Esophagus mucosa (tissue), 1 donor: ENCODE results near the gene TMEM72. TPM values are rescaled to one million over a fixed set of nuclear protein-coding genes. Genes with fewer than 3 reads are reported as not detected.

ENCODE experiments used
- ATAC-seq: fragments of 200-7000 bp; cut with Tn5 transposase; one replicate; pipeline ENCODE4 v1.9.1; 2020
- total RNA-seq: library from RNA; stranded (reverse); gene quantifications from one replicate; pipeline ENCODE4 v1.2.4, GENCODE V29; 2023
- donor health status: DM: yes; HTN: yes; CAD: no.

The TMEM72 gene
- total RNA-seq, 1 donor from 2014 or later = not detected

- ATAC-seq = no peak
Observed at GRCh38 chr10:44980309-44981171, 69.4 kb downstream of the TMEM72 start.

DNA sequence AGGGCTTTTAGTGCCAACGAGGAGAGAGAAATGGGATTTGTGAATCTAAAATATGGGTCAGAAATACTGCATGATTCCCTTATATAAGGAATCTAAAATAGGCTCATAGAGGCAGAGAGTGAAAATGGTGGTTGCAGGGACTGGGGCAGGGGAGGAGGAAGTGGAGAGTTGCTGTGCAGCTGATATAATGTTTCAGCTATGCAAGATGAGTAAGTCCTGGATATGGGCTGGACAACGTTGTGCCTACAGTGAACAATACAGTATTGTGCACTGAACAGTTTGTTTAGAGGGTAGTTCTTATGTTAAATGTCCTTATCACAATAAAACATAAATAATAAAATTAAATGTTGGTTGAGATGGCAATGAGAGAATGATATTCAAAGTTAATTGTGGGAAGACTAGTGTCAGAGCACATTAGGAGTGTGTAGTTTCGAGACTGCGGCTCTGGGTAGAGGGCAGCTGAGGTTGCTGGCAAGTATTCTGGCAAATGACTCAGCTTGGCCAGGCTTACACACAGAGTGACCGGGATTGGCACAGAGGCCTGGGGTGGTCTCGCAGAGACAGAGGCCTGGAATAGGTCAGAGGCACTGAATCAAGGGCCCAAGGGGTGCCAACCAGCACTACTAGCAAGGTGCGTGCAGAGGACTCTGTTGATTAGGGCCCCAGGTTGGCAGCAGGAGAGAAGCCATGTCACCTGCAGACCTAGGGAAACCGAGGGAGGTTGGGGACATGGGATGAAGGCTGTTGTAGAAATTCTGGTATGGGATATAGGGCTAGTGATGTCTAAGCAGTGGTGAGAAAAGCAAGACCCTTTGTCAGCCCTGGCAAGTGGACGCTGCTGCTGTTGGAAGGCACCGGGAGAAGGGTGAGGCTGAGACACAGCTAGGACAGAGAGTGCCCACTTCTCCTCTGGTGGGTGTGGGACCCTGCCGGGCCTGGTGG, 70.3 kb downstream of the TMEM72 start:
- peak; percentile 74 for ATAC-seq

DNA sequence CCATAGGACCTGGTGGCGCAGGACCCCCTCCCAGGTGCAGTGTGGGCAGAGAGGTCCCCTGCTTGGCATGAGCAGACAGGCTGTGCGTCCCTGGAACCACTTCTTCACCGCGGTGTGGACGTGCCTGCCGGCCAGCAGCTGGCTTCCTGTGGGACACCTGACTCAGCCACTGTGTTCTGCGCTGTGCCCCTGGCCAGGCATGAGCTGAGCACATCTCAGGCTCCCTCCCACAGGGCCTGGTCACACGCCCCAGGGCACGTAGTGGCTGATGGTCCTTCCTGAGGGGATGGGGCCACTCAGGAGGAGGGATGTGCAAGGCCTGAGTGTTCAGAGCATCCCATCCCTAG, 71.0 kb downstream of the TMEM72 start:
- peak; percentile 5 for ATAC-seq

GRCh38 chr10:44982496-44982895, 71.4 kb downstream of the TMEM72 start:
- no peak for ATAC-seq

DNA sequence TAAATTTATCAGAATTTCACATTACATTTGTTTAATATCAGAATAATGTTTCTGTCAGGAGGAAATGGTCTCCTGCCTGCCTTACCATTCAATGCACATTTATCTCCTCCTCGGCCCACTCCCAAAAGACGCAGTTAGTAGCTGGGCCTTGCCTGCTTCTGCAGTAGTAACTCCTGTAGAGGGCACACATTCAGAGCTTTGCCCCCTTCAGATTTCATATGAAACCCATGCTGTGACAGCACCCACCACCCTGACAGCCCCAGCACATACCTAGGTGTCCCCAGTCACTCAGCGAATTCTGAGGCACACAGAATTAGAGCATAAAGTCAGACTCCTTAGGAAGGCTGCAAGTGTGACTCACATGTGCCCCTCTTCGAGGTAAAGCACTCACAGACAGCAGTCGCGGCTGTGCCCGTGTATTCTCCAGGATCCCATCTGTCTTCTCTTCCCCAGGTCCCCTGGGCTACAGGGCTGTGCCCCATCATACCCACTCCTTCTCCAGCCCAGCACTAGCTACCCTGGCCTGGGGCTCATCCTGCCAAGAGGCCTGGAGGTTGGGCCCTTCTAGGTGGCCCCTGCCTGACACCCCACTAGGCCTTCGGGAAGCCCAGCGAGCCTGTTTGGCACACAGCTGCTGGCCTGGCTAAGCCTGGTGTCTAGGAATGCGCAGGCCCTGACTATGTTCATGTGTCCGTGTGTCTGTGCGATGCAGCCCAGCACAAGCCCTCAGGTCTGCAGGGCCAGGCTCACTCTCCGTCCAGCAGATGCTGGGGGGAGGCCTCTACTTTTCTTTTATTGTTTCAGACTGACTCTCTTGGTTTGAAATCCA, 72.1 kb downstream of the TMEM72 start:
- no peak for ATAC-seq

- no peak for ATAC-seq
Observed at GRCh38 chr10:44983895-44984278, 72.8 kb downstream of the TMEM72 start.

GRCh38 chr10:44984671-44985101, 73.5 kb downstream of the TMEM72 start:
- no peak for ATAC-seq

- ATAC-seq = no peak
Observed at GRCh38 chr10:44985175-44985681, 74.1 kb downstream of the TMEM72 start.

DNA sequence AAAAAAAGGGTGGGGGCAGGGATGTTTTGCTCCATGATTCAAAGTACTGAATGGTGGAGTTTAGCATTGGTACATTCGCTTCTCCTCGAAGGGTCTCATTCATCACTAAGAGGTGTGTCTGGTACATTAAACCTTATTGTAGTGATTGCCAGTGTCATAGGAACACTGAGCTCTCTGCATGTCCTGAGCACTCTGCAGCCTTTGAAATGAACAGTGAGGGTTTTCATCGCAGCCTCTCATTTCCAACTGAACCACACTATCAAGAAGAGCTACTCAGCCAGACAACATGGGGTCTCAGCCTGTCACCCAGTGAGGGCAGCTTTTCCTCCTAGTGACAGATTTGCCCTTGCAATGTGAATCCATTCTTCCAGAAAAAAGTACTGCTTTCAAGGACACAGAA, 75.0 kb downstream of the TMEM72 start:
- no peak for ATAC-seq

Other genes starting within 250 kb of the TMEM72 start
- gene RASSF4, start 48.5 kb downstream of the TMEM72 start, total RNA-seq = 2.3 TPM
- gene DEPP1, start 67.5 kb downstream of the TMEM72 start, total RNA-seq = 3.3 TPM
- gene ZNF22, start 89.6 kb downstream of the TMEM72 start, total RNA-seq = 7.0 TPM